Caco-2 (cell line): ENCODE measurements around the gene SPRY1. TPM values are rescaled to one million over a fixed set of nuclear protein-coding genes. Genes with fewer than 3 reads are reported as not detected.

Experiments
- BruUV-seq: library from RNA; stranded (reverse); fragments of 400-500 nt; replicated peaks from 2 replicates; lab custom pipeline; 2021; lab: Mats Ljungman, UMichigan
- CTCF ChIA-PET: fragments of 300-600 bp; sonication (Branson Sonifier 250); formaldehyde crosslinking; loops from one replicate; lab custom pipeline; 2022; ENCODE audit warnings: antibody characterized with exemption; lab: Charles Lee
- POLR2A ChIA-PET: fragments of 300-600 bp; sonication (Branson Sonifier 250); formaldehyde crosslinking; loops from one replicate; lab custom pipeline; 2022; ENCODE audit warnings: antibody characterized with exemption; lab: Charles Lee
- DNase-seq, 2 experiments: peaks; one replicate each; pipeline versions ENCODE4 v3.0.0 to v3.0.0-alpha.2; 2020 to 2022
- H3K27me3 ChIP-seq: replicated peaks from 2 replicates; pipeline ENCODE4 v1.6.0; 2011; ENCODE audit warnings: low read length; ENCODE audit not compliant: control insufficient read depth, insufficient read depth
- H3K36me3 ChIP-seq: 2 replicates; pipeline ENCODE4 v1.5.1; 2011; ENCODE audit warnings: low read length; ENCODE audit not compliant: control insufficient read depth, insufficient read depth
- H3K4me1 ChIP-seq: fragments of 250-450 bp; sonication (Bioruptor Pico); 2 replicates; pipeline ENCODE4 v1.5.1; 2020; ENCODE audit warnings: mild to moderate bottlenecking
- H3K4me3 ChIP-seq: 2 replicates; pipeline ENCODE4 v1.5.1; 2011; ENCODE audit warnings: low read depth, mild to moderate bottlenecking, control low read depth, low read length
- H3K9me3 ChIP-seq: fragments of 250-450 bp; sonication (Bioruptor Pico); 2 replicates; pipeline ENCODE4 v1.5.1; 2020; ENCODE audit warnings: mild to moderate bottlenecking, moderate library complexity
- H3K27ac Mint-ChIP-seq: one replicate; pipeline ENCODE4 v1.8.0; 2022; ENCODE audit warnings: mixed read lengths; ENCODE audit not compliant: unreplicated experiment
- H3K27me3 Mint-ChIP-seq: one replicate; pipeline ENCODE4 v1.8.0; 2022; ENCODE audit warnings: mixed read lengths; ENCODE audit not compliant: insufficient read depth, unreplicated experiment
- H3K36me3 Mint-ChIP-seq: one replicate; pipeline ENCODE4 v1.8.0; 2022; ENCODE audit warnings: mild to moderate bottlenecking, mixed read lengths; ENCODE audit not compliant: insufficient read depth, unreplicated experiment
- H3K4me1 Mint-ChIP-seq: one replicate; pipeline ENCODE4 v1.8.0; 2022; ENCODE audit warnings: low read depth, mixed read lengths; ENCODE audit not compliant: unreplicated experiment
- H3K4me3 Mint-ChIP-seq: one replicate; pipeline ENCODE4 v1.8.0; 2022; ENCODE audit warnings: mild to moderate bottlenecking, moderate library complexity, mixed read lengths; ENCODE audit not compliant: unreplicated experiment
- H3K9me3 Mint-ChIP-seq: one replicate; pipeline ENCODE4 v1.8.0; 2022; ENCODE audit warnings: mixed read lengths; ENCODE audit not compliant: unreplicated experiment
- CTCF ChIP-seq, 2 experiments: fragments of 200-600 bp in 1 of 2; IDR thresholded peaks; 1 replicate in 1 of 2; 2 replicates in 1 of 2; pipeline versions ENCODE4 v1.5.1 to v1.8.0; 2011 to 2022; ENCODE audit warnings: antibody characterized with exemption in 1 of 2, control low read depth in 1 of 2, inconsistent platforms in 1 of 2, low read depth in 1 of 2, low read length in 1 of 2, mild to moderate bottlenecking in 1 of 2, moderate library complexity in 1 of 2; ENCODE audit not compliant: insufficient read depth in 1 of 2, severe bottlenecking in 1 of 2, unreplicated experiment in 1 of 2
- intact Hi-C: fragments of 100-400 bp; cut with micrococcal nuclease; formaldehyde crosslinking; loops from one replicate; pipeline ENCODE4 v1.10.0; 2022; ENCODE audit not compliant: unreplicated experiment
- total RNA-seq: library from RNA; stranded (reverse); gene quantifications from 2 replicates; pipeline ENCODE4 v1.2.3, GENCODE V29; 2022

The SPRY1 gene
- total RNA-seq, 1 experiment from 2014 or later, result 23.2 TPM

- Mint-ChIP-seq H3K36me3 (no peaks in the 10 kb centered on the region), H3K4me1 (peaks cover 15% of the 10 kb centered on the region), H3K27me3 (no peaks in the 10 kb centered on the region), H3K27ac (no peak overlapping the region), H3K9me3 (no peaks in the 10 kb centered on the region), H3K4me3 (no peak overlapping the region)
- Histone ChIP-seq H3K27me3 (no peaks in the 10 kb centered on the region), H3K9me3 (no peaks in the 10 kb centered on the region), H3K36me3 (no peaks in the 10 kb centered on the region), H3K4me1 (peaks cover 7% of the 10 kb centered on the region; the same call in 1 of the 2 replicates), H3K4me3 (no peak overlapping the region)
- CTCF ChIA-PET, result no interaction called here
- POLR2A ChIA-PET, result no interaction called here
- TF ChIP-seq CTCF (IDR thresholded peaks at IDR 0.05; ENCODE audit: insufficient read depth in 1 of 2, low read depth in 1 of 2, low read length in 1 of 2, severe bottlenecking in 1 of 2, unreplicated experiment in 1 of 2), result no peak
- no TSS peak for BruUV-seq
- intact Hi-C loops, result no loop called here
- no peak for DNase-seq
Observed at GRCh38 chr4:123383566-123383965, 13.0 kb upstream of the SPRY1 start.

GRCh38 chr4:123386609-123387008 is 10.0 kb upstream of the SPRY1 start:
- Mint-ChIP-seq H3K27me3 (no peaks in the 10 kb centered on the region), H3K9me3 (no peaks in the 10 kb centered on the region), H3K27ac (no peak overlapping the region), H3K36me3 (no peaks in the 10 kb centered on the region), H3K4me1 (peaks cover 14% of the 10 kb centered on the region), H3K4me3 (no peak overlapping the region)
- no TSS peak for BruUV-seq
- Histone ChIP-seq H3K27me3 (no peaks in the 10 kb centered on the region), H3K9me3 (no peaks in the 10 kb centered on the region), H3K4me1 (peaks cover 7% of the 10 kb centered on the region; the same call in 1 of the 2 replicates), H3K36me3 (no peaks in the 10 kb centered on the region), H3K4me3 (no peak overlapping the region)
- intact Hi-C loops, result no loop called here
- no peak for TF ChIP-seq CTCF (IDR thresholded peaks at IDR 0.05; ENCODE audit: insufficient read depth in 1 of 2, low read depth in 1 of 2, low read length in 1 of 2, severe bottlenecking in 1 of 2, unreplicated experiment in 1 of 2)
- POLR2A ChIA-PET, result no interaction called here
- CTCF ChIA-PET, result no interaction called here
- no peak for DNase-seq

- no peaks in the 10 kb centered on the region for H3K9me3 Mint-ChIP-seq
- POLR2A ChIA-PET, result no interaction called here
- no TSS peak for BruUV-seq
- H3K4me1 Mint-ChIP-seq, result peaks cover 7% of the 10 kb centered on the region
- CTCF ChIA-PET, result no interaction called here
- H3K36me3 ChIP-seq, result no peaks in the 10 kb centered on the region
- TF ChIP-seq CTCF (IDR thresholded peaks at IDR 0.05; ENCODE audit: insufficient read depth in 1 of 2, low read depth in 1 of 2, low read length in 1 of 2, severe bottlenecking in 1 of 2, unreplicated experiment in 1 of 2), result peak; percentile 37 to 58
- H3K36me3 Mint-ChIP-seq, result no peaks in the 10 kb centered on the region
- H3K4me3 ChIP-seq, result no peak overlapping the region
- no peak overlapping the region for H3K27ac Mint-ChIP-seq
- H3K4me3 Mint-ChIP-seq, result no peak overlapping the region
- intact Hi-C loops, result loop anchor here (5.0 to 10.0 kb wide), 2 partner anchors 364 to 721 kb away; no protein-coding TSS in a partner anchor
- H3K9me3 ChIP-seq, result no peaks in the 10 kb centered on the region
- DNase-seq, result peak in 1 of 2 experiments; percentile 26
- no peaks in the 10 kb centered on the region for H3K27me3 Mint-ChIP-seq
- H3K27me3 ChIP-seq, result no peaks in the 10 kb centered on the region
- H3K4me1 ChIP-seq, result peaks cover 5% of the 10 kb centered on the region; the same call in 1 of the 2 replicates
Observed at GRCh38 chr4:123390846-123391456, 5.6 kb upstream of the SPRY1 start.
